Raji (cell line): ENCODE results near the gene OLFM2.

Source experiments
- POLR2A ChIP-seq: IDR thresholded peaks from 2 replicates; pipeline ENCODE4 v1.6.1; 2011; ENCODE audit warnings: low read depth, low read length, control low read depth; ENCODE audit not compliant: insufficient read depth

Gene OLFM2

GRCh38 chr19:9885077-9885552 lies 51.2 kb downstream of the OLFM2 start:
- no peak for TF ChIP-seq POLR2A

- no peak for TF ChIP-seq POLR2A
Observed at GRCh38 chr19:9883764-9884163, 52.6 kb downstream of the OLFM2 start.

DNA sequence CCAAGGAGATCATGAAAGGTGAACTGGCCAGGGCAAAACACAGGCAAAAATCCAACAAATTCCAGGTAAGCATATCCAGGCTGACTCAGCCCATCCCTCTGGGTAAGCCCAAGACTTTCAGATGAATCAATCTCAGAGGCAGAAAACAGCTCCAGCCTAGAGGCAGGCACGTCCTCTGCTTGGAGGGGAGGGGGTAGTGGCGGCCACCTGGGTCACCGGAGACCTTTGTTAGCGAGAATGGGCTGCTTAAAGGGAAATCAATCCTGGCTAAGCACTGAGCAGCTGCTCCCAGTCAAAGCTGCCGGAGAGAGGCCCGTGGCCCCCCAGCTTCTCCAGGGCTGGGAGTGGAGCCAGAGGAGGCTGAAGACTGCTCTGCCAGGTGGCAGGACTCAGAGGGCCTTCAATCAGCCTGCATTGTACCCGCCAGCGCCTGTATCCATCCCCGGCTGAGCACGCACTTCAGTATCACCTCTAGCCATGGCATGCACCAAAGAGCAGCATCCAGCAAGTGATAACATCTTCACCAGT lies 53.0 kb downstream of the OLFM2 start:
- TF ChIP-seq POLR2A: no peak

DNA sequence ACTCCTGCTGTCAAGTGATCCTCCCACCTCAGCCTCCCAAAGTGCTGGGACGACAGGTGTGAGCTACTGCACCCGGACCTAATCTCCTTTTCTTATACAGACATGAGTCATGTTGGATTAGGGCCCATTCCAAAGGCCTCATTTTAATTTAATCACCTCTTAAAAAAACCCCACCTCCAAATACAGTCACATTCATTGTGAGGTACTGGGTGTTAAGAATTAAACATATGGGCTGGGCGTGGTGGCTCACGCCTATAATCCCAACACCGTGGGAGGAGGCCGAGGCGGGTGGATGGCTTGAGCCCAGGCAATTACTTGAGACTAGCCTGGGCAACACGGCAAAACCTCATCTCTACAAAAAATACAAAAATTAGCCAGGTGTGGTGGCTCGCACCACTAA lies 54.6 kb downstream of the OLFM2 start:
- TF ChIP-seq POLR2A: no peak

GRCh38 chr19:9878511-9879196 lies 57.7 kb downstream of the OLFM2 start:
- TF ChIP-seq POLR2A: no peak

DNA sequence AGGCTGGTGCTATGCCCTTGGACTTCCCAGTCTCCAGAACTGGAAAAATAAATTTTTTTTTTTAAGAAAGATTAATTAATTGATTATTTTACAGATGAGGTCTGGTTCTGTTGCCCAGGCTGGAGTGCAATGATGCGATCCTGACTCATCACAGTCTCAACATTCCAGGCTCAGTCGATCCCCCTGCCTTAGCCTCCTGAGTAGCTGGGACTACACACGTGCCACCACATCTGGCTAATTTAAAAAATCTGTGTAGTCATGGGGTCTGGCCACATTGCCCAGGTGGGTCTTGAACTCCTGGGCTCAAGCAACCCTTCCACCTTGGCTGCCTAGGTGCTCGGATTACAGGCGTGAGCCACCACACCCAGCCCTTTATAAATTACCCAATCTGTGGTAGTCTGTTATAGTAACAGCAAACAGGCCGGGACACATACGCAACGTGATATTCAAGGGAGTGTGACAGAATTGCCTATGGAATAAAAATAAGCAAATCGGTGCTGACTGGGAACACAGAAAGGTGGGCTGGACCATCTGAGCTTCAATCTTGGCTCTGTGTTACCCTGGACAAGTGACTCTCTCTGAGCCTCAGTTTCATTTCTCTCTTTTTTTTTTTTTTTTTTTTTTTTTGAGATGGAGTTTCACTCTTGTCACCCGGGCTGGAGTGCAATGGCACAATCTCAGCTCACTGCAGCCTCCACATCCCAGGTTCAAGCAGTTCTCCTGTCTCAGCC lies 58.4 kb downstream of the OLFM2 start:
- no peak for TF ChIP-seq POLR2A

- no peak for TF ChIP-seq POLR2A
Observed at GRCh38 chr19:9875796-9876195, 60.5 kb downstream of the OLFM2 start.

- TF ChIP-seq POLR2A: no peak
Observed at GRCh38 chr19:9875031-9875627, 61.2 kb downstream of the OLFM2 start.

DNA sequence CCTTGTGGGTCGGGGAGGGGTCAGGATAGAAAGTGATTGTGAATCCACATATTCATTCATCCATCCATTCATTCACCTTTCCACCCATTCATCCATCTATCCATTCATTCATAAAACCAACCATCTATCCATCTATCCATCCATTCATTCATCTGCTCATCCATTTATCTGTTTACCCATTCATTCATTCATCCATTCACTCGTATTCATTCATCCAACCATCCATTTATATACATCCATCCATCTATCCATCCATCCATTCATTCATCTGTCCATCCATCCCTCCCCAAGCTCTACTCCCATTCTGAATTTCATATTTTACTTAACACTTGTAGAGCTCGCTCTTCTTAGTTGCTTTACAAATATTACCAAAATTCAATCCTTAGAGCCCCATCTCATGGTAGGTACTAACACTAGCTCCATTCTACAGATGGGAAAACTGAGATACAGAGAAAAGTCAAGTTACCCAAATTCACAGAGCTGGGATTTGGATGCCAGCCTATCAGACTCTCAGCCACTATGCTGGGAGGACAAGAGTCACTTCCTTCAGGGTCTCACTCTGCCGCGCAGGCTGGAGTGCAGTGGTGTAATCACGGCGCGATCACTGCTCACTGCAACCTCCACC lies 63.6 kb downstream of the OLFM2 start:
- TF ChIP-seq POLR2A: no peak

GRCh38 chr19:9871626-9872338 lies 64.5 kb downstream of the OLFM2 start:
- no peak for TF ChIP-seq POLR2A

GRCh38 chr19:9868983-9869617 lies 67.2 kb downstream of the OLFM2 start:
- no peak for TF ChIP-seq POLR2A

GRCh38 chr19:9865732-9866501 lies 70.4 kb downstream of the OLFM2 start:
- no peak for TF ChIP-seq POLR2A

DNA sequence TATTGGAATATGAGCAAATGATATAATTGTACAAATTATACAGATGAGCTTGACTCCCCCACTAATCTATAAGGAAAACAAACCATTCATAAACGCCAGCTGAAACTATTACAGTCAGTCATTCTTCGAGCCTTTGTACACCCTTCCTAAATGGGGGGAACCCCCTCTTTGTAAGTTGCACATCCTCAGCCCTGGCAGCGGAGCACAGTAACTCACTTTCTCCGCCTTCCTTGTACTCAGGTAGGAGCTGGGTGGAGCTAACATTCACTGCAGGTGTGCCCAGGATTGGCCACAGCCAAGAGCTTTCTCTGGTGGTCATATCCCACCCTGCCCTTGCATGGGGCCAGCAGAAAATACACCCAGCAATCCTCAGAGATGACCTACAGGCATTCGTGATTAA lies 72.6 kb downstream of the OLFM2 start:
- TF ChIP-seq POLR2A: no peak

DNA sequence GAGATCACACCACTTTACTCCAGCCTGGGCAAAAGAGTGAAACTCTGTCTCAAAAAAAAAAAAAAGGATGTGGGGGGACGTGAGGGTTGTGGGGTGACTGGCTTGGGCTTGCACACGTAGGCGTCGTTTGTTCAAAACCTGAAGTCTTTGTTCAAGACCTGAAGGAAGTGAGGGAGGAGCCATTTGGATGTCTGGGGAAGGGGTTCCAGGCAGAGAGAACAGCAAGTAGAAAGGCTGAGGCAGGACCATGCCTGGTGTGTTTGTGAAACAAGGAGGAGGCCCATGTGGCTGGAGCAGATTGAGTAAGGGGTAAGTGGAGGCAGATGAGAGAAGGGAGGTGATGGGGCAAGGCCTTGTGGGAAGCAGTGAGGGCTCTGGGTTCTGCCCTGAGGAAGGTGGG lies 73.4 kb downstream of the OLFM2 start:
- TF ChIP-seq POLR2A: no peak

GRCh38 chr19:9861503-9861902 lies 74.8 kb downstream of the OLFM2 start:
- no peak for TF ChIP-seq POLR2A
